CD4-positive, alpha-beta T cell treated with Interleukin-12 subunit alpha and Interleukin-12 subunit beta, for 1 hour (primary cell): ENCODE measurements around the gene NSL1.
"Not testable (repeated sequence)": the region's sequence is repeated elsewhere in the genome, so short reads cannot be mapped to it uniquely, and the experiment has no call there.

Experiments used
- DNase-seq: peaks from one replicate; pipeline ENCODE4 v3.0.0-alpha.2; 2020

NSL1 gene

GRCh38 chr1:212746546-212746945 is 45.0 kb downstream of the NSL1 start:
- DNase-seq: no peak

GRCh38 chr1:212745303-212745702 is 46.3 kb downstream of the NSL1 start:
- no peak for DNase-seq

- no peak for DNase-seq
These were observed 47.6 kb downstream of the NSL1 start for GRCh38 chr1:212743901-212744475.

- no peak for DNase-seq
These were observed 53.2 kb downstream of the NSL1 start for GRCh38 chr1:212738330-212738729.

GRCh38 chr1:212737559-212737958 is 54.0 kb downstream of the NSL1 start:
- DNase-seq: no peak

GRCh38 chr1:212733109-212733508 is 58.5 kb downstream of the NSL1 start:
- no peak for DNase-seq

GRCh38 chr1:212731630-212732029 is 59.9 kb downstream of the NSL1 start:
- DNase-seq: no peak

GRCh38 chr1:212728606-212729005 is 63.0 kb downstream of the NSL1 start:
- no peak for DNase-seq

GRCh38 chr1:212727386-212728181 is 64.0 kb downstream of the NSL1 start:
- DNase-seq: peak; percentile 14

- not testable (repeated sequence) for DNase-seq
These were observed 66.9 kb downstream of the NSL1 start for GRCh38 chr1:212724679-212725078.

GRCh38 chr1:212722270-212722957 is 69.2 kb downstream of the NSL1 start:
- DNase-seq: no peak

- no peak for DNase-seq
These were observed 70.0 kb downstream of the NSL1 start for GRCh38 chr1:212721388-212722247.

GRCh38 chr1:212719633-212720032 is 71.9 kb downstream of the NSL1 start:
- DNase-seq: no peak

GRCh38 chr1:212718499-212718898 is 73.1 kb downstream of the NSL1 start:
- DNase-seq: no peak

- DNase-seq: no peak
These were observed 75.4 kb downstream of the NSL1 start for GRCh38 chr1:212716161-212716560.

- DNase-seq: no peak
These were observed 78.0 kb downstream of the NSL1 start for GRCh38 chr1:212713465-212714136.

- no peak for DNase-seq
These were observed 78.9 kb downstream of the NSL1 start for GRCh38 chr1:212712451-212713303.

- DNase-seq: not testable (repeated sequence)
These were observed 79.6 kb downstream of the NSL1 start for GRCh38 chr1:212711974-212712373.

GRCh38 chr1:212710566-212710965 is 81.0 kb downstream of the NSL1 start:
- no peak for DNase-seq

- no peak for DNase-seq
These were observed 87.5 kb downstream of the NSL1 start for GRCh38 chr1:212703991-212704564.

GRCh38 chr1:212702672-212703071 is 88.9 kb downstream of the NSL1 start:
- no peak for DNase-seq
